HG03378 (cell line): ENCODE measurements around the gene P2RX6.
"Not testable (repeated sequence)": the region's sequence is repeated elsewhere in the genome, so short reads cannot be mapped to it uniquely, and the experiment has no call there.

Source experiments
- ATAC-seq: cut with Tn5 transposase; IDR thresholded peaks from one replicate; pipeline ENCODE4 v1.9.1; 2021; ENCODE audit warnings: mild to moderate bottlenecking, moderate library complexity; ENCODE audit not compliant: unreplicated experiment

Gene P2RX6

DNA sequence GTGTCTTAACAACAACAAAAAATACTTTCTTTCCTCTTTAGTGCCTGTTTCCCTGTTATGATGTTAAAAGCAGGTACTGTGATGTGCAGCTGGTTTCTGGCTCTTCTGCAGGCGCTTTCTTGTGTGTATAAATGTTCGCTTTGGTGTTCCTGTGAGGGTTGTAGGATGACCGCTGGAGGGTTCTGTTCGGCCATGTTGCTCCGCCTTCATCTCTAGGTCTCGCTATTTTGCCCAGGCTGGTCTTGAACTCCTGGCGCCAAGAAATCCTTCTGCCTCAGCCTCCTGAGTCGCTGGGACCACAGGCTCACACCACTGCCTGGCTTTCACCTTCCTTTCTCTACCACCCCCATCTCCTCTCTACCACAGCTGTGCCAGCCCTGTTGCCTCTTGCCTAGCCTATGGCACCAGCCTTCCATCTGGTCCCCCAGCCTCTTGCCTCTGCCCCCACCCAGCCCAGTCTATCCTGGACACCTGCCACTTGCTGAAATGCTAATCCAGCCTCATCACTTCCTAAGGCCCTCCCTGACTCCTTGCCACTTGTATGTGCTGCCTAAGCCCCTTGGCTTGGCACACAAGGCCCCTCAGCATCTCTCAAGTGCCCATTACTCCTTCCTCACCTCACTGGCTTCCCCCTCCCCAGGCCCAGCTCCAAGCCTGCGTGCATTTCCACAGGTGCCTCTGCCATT lies 36.3 kb downstream of the P2RX6 start:
- ATAC-seq: no peak

DNA sequence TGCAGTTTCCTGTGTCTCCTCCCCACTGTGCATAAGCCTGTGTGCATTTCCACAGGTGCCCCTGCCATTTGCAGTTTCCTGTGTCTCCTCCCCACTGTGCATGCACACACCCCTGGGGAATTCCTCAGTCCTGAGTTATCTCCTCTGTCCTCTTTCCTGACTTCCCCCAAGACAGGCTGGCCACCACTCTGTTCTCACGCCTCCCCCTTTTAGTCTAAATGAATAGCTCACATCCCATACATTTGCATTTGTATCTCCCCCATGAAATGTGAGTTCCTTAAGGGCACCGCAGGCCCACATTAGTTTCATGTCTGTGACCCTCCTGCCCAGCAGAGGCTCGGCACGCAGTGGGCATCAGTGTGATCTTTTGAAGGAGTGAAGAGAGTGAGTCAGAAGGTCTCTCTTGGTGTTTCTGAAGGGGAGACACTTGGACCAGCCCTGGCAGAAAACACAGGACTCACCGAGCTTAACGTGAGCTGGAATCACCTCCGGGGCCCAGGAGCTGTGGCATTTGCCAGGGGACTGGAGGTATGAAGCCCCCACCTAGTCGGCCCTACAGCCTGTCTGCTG lies 37.0 kb downstream of the P2RX6 start:
- no peak for ATAC-seq

DNA sequence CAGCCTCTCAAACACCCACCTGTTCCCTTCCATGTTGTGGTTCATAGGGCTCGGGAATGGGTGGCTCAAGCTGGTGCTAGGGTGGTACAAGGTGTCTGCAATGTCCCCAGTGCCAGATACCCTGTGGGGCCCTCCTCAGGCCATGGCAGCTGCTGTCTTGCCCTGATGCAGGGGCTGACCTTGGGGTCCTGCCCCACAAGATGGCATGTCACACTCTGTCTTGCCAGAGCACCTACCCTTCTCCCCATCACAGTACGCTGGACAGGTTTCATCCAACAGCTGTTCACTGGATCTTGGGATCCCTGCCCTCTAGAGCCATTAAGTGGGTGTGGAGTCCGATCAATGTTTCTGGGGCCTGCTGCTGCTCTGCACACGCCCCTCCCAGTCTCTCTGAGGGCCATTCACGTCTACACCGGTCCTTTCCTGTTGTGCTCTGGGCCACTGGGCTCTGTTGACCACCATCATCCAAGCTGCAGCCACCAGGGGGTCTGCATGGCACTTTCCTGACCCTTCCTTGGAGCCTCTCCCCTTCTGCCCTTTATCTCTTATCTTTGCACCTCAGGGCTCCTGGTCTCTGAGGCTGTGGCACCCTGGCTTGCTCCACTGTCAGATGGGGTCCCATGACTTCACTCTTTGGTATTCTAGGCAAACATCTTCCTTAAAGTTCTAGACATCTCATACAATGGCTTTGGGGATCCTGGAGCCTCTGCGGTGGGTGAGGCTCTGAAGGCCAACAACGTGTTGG lies 37.9 kb downstream of the P2RX6 start:
- ATAC-seq: no peak

DNA sequence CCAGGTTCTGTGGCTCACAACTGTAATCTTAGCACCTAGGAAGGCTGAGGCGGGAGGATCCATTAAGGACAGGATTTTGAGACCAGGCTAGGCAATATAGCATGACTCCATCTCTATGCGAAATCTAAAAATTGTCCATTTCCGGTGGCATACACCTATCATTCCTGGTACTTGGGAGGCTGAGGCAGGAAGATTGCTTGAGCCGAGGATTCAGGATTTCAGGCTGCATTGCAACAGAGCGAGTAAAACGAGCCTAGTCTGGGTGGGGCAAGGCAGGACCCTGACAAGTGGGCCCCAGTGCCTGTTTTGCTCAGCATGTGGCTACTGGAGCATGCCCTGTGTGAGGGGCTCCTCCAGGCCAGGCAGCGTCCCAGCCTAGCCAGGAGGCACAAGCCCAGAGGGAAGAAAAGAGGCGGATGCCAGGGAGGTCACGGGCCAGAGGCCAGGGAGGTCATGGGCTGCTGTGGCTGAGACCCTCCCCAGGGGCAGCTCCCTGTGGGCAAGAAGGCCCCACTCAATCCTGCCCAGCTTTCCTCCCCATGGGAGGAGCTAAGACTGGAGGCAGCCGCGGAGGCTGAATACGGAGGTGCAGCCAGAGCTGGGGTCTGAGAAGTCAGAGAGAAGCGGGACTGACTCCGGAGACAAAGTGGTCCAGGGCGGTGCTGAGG lies 39.2 kb downstream of the P2RX6 start:
- no peak for ATAC-seq

DNA sequence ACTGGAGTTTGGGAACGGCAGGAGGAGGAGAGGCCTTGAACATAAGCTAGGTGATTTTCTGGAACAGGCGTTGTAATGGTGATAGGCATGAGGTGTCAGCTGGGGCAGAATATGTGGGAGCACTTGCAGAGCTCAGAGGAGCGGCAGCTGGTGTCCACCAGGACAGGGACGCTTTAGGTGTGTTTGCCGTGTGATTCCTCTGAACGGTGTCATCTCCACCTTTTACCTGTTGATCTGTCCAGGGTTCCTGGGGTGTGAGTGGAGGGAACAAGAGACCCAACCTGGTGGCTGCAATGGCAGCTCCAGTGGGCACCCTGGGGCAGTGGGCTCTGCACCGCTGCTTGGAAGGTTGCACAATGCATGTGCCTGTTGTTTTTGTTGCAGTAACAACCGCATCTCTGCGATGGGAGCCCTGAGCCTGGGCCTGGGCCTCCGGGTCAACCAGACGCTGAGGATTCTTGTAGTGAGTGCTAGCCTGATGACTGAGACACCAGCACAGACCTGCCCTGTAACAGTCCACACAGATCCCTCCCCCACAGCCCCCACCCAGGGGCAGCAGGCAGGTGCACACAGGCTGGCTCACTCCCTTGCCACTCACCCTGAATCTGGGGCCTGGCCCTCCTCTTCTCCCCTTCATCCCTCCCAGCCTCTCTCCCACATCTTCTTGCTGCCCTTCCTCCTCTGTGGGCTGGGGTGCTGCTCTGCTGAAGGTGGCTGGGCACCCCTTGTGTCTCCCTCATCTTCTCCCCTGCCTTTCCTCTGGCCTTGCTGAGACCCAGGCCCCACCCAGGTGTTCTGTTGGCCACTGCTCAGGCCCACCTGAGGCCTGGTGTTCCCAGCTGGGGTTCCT lies 40.0 kb downstream of the P2RX6 start:
- no peak for ATAC-seq

DNA sequence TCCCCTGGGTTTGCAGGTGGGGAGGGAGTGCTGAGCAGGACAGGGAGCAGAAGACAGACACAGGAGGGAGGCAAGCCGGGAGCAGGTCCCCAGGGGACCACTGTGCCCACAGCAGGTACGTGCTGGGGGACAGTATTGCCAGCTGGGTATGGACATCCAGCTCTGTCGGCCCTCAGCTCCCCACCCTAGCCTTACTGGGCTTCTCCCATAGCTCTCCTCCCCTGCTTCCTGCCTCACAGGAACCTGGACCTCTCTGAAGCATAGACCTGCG lies 40.5 kb downstream of the P2RX6 start:
- ATAC-seq: no peak

DNA sequence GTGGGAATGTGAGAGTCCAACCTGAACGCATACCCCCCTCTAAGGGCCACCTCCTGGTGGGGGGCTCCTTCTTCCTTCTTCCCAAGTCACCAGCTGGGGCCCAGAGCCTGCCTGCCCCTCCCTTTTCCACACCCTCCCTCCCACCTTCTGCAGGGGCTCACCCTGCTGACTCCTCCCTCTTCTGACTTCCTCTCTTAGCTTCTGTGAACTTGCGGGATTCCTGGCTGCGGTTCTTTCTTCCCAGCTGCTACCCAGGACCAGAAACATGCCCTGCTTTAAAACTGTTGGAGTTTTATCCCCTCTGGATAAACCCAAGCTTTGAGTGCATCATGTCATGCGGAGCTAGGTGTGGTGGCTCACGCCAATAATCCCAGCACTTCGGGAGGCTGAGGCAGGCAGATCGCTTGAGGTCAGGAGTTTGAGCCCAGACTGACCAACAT lies 40.9 kb downstream of the P2RX6 start:
- no peak for ATAC-seq

DNA sequence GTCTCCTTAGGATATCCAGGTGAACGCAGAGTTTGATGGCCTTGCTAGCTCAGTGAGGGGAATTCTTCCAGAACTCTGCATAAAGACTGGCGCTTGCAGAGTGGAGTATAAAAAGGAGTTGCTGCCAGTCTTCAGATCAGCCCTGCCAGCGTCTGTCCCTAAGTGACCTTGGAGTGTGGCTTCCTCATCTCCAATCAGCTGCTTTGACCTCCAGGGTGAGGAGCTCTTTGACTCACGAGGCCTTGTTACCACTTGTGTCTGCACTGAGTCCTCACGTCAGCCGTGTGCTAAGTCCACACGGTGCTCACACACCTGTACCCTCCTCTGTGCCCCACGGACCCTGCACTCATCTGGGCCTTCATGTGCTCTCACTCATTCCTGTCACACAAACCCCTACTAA lies 45.4 kb downstream of the P2RX6 start:
- not testable (repeated sequence) for ATAC-seq

DNA sequence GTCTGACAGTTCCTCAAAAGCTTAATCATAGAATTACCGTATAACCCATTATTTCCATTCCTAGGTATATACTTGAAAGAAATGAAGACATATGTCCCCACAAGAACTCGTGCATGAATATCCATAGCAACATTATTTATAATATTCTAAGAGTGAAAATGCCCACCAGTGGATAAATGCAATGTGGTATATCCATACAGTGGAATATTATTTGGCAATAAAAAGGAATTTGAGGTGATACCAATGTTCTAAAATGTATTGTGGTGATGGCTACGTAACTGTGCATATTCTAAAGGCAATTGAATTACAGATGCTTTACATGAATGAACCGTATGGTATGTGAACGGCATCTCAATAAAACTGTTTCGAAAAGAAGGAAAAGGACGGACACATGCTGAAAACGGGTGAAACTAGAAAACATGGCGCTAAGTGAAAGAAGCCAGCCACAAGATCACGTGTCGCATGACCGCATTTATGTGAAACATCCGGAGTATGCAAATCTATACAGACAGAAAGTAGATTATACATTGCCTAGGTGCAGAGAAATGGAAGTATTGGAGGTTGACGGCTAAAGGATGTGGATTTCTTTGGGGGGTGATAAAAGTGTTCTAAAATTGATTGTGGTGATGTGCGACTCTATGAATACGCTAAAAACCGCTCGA lies 46.8 kb downstream of the P2RX6 start:
- ATAC-seq: not testable (repeated sequence)

DNA sequence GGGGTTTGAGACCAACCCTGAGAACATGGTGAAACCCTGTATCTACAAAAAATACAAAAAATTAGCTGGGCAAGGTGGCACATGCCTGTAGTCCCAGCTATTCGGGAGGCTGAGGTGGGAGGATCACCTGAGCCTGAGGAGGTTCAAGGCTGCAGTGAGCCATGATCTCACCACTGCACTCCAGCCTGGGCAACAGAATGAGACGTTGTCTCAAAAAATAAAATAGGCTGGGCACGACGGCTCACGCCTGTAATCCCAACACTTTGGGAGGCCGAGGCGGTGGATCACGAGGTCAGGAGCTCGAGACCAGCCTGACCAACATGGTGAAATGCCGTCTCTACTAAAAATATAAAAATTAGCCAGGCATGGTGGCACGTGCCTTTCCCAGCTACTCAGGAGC lies 49.5 kb downstream of the P2RX6 start:
- not testable (repeated sequence) for ATAC-seq

DNA sequence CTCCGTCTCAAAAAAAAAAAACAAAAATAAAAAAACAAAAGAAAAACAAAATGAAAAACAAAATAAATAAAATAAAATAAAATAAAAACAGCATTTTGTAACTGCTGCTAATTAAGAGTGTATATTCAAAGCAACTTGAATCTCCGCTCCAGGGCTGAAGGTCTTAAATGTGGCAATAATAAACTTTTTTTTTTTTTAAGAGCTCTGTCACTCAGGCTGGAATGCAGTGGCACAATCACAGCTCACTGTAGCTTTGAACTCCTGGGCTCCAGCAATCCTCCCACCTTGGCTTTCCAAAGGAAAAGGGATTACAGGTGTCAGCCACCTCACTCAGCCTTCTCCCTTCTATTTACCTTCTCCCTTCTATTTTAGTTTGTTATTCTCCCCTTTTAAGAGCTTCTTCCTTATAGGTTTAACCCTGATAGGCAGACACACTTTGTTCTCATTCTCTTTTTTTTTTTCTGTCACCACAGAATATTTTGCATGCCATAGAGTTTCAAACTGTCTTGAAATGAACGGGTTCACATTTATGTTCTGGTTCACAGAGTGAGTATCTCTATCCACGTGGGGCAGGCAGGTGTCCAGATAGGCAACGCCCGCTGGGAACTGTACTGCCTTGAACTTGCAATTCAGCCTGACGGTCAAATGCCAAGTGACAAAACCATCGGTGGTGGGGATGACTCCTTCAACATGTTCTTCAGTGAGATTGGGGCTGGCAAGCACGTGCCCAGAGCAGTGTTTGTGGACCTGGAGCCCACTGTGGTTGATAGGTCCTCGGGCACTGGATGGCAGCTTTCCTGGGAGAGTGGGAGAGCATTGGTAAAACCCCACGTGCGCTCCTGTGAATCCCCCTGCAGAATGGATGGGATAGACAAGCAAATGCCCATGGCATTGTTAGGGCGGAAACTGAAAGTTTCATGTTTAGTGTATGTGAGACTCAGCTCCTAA lies 50.2 kb downstream of the P2RX6 start:
- ATAC-seq: no peak

DNA sequence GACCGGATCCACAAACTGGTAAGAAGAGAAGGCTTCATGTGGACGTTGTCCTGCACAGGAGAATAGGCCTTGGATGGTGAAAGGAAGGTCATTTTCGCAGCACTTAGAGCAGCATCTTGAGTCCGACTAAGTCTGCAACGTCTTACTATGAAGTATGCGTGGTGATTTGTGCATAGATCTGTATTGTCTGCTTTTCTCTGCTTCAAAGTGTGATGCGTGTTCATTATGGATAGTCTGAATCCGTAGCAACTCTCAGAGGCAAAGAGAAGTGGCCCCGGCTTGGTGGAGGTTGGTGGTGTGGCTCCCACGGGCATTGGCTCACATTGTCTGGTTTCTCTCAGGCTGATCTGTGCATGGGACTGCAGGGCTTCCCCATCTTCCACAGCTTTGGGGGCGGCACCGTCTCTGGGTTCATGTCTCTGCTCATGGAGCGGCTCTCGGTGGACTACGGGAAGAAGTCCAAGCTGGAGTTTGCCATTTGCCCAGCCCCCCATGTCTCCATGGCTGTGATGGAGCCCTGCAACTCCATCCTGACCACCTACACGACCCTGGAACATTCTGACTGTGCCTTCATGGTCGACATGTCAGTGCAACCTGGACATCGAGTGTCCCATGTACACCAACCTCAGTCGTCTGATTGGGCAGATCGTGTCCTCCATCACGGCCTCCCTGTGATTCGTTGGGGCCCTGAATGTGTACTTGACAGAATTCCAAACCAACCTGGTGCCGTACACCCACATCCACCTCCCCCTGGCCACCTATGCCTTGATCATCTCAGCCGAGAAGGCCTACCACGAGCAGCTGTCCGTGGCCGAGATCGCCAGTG lies 52.3 kb downstream of the P2RX6 start:
- ATAC-seq: no peak

DNA sequence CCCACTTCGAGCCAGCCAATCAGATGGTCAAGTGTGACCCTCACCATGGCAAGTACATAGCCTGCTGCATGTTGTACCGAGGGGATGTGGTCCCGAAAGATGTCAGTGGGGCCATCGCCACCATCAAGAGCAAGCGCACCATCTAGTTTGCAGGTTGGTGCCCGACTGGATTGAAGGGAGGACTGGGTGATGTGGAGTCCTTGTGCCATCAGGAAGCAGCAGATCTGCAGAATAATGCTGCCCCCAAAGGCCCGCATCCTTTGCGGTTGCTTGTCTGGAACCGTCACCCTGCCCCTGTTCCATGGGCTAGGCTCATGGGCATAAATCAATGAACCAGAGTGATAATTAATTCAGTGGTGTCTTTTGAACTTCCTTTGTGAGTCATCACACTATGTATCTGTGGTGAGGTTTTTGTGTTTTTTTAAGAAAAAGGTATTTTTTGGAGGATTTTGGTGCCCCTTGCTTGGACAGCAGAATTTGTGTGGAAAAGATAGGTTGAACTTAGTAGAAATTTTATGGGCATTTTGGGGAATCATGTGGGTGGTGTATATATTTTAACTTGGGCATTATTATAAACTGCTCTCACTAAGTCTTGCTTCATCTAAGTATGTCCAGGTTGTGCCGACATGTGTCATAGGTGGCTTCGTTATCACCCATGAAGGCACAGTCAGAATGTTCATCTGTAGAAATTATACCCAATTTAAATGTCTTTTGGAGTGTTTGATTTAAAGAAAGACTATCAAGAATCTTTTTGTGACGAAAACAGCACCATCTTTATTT lies 53.1 kb downstream of the P2RX6 start:
- ATAC-seq: no peak

DNA sequence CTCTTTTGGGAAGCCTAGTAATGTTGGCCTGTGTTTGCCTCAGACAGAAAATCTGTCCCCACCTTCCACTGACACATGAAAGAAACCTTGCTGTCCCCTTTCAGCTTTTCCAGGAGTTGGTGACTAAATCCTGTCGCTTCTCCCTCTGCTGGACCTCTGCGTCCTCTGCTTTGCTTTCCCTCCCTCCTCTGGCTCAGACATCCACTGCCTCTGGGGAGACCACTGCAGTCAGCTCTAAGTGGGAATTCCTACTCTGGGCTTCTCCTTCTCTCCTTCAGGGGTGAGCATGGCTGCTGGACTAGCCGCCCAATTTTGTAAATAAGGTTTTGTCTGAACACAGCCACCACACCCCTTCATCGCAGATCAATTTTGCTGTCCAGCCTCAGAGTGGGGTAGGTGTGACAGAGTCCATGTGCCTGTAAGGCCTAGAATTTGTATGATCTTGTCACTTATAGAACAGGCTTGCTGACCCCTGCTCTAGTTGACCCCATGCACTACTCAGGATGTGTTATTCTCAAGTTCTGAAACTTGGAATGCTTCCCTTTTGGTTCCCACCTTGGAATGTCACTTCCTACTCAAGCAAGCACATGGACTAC lies 53.8 kb downstream of the P2RX6 start:
- no peak for ATAC-seq

DNA sequence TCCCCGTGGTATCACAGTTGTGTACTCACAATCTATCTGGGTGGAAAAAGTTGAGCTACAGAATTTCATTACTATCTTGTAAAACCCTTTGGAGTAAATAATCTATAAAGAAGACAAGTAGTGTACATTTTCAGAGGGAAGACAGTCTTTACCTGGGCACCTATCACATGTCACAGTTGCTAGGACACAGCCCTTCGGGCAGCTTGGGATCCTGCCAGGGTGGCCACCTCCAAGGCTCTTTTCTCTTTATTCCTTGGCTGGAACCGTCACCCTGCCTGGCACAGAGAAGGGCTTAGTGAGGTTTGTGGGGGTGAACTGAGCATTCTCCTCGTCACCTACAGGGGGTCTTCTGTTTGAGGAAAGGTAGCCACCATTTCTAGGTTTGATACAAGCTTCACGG lies 54.4 kb downstream of the P2RX6 start:
- no peak for ATAC-seq

DNA sequence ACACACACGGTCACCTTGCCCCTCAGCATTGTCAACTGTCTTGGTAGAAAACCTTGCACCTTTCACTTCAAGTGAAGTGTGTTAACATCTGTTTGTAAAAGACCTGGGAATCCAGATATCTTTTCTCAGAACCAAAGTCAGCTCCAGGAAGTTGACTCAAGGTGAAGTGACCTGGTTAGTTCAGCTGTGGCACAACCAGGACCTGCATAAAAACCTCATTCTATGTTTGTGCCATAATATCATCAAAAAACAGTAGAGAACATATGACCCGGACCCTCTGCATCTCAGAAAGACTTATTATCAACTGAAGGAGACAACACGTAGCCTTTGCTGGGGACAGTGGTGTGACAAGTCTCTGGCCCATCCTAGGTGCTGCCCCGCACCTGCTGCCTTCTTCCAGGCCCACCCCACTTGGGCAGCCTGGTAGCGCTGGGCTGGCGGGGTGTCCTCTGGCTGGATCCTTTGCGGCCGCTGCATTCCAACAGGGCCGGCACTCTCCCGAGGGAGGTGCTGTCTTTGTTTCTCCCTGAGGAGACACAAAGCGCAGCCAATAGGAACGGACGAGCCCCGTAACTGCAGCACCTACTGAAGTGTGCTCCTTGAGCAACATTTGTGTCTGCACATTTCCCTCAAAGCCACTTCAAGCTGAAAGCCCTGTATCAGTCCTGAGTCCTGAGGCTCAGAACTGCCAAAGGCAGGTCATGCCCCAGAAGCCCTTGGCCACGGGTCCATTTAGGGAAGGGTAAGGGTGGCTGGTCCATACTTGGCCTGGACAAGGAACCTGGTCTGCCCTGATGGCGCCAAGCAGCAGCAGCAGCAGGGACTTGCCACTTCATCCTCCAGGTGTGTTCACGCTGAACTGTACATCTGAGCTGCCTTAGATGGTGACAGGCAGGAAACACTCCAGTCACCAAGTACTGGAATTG lies 56.0 kb downstream of the P2RX6 start:
- ATAC-seq: no peak
